ENCODE measurements around the gene ADAP1. TPM values are rescaled to one million over a fixed set of nuclear protein-coding genes. Genes with fewer than 3 reads are reported as not detected.

The ADAP1 gene
- total and polyA plus RNA-seq, 2 of the 8 experiments (the other 6 are each of a cell fraction or from before 2014, with no cell fraction given), result 5.8 to 6.1 TPM

DNA sequence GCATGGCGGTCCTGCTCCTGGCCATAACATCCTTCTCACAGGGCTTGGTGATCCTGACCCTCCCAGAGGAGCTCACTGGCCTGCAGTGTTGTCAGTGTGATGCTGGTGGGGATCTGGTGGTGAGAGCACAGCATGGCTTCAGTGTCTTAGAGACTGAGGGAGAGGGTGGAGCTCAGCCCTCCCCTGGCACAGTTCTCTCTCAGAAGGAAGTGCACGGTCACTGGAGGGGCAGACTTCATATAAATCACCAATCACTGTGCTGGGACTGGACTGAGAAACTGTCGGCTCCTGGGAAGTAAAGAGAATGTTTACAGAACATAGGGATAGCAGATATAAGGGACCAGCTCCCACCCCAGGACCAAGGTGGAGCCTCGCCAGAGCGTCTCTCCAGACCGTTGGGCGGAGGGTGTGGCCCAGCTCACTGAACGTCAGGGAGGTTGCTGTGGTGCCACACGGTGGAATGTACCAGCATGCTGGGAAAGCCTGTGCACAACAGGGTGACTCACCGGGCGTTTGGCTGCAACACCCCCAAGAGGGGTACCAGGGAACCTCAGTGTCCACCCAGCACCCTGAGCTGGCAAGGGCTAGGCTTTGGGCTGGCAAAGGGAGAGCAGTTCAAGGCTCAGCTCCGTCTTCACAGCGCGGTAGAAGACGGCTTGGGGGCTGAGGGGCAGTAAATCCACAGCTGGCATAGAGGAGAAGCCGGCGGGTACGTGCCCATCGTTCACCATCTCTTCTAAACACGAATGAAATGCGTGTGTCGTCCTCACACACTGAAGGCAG lies 86.9 kb downstream of the ADAP1 start:
- no peak overlapping the region for H2BK15ac ChIP-seq (ENCODE audit: low read length)
- no peak overlapping the region for H3K27ac ChIP-seq (ENCODE audit: low read depth, low read length)
- no peaks in the 10 kb centered on the region for H3K27me3 ChIP-seq (replicated peaks in 1 of 4; ENCODE audit: control insufficient read depth in 3 of 4, extremely low read depth in 1 of 4, insufficient read depth in 3 of 4, low read length in 3 of 4)
- H3K23ac ChIP-seq (ENCODE audit: insufficient read length), result no peak overlapping the region
- no peaks in the 10 kb centered on the region for H3K23me2 ChIP-seq (ENCODE audit: low read depth, low read length)
- no peak overlapping the region for H2BK120ac ChIP-seq (replicated peaks; ENCODE audit: low read depth, low read length)
- no peak overlapping the region for H4K5ac ChIP-seq (ENCODE audit: insufficient read length, low read depth, low read length)
- H2AK5ac ChIP-seq (ENCODE audit: low read depth, low read length), result no peak overlapping the region
- H2BK20ac ChIP-seq (ENCODE audit: low read length), result no peak overlapping the region
- H3K56ac ChIP-seq (replicated peaks; ENCODE audit: insufficient read length, low read depth, low read length), result no peak overlapping the region
- 93% methylated on average over 22 of the region's 22 CpGs; no CpG with 5 or more reads in 1 of the 2 experiments for WGBS, 2 experiments (ENCODE audit: extremely low coverage in 1 of 2, insufficient coverage in 1 of 2, insufficient read length in 1 of 2, insufficient replicate concordance in 2 of 2, low coverage in 1 of 2, low lambda C conversion rate in 2 of 2, missing lambda C conversion rate in 1 of 2)
- peaks cover 9 to 55% (median 45%) of the 10 kb centered on the region in 4 experiments; a peak in 7 of 8 replicates for H3K36me3 ChIP-seq (ENCODE audit: control insufficient read depth in 2 of 4, insufficient read depth in 4 of 4, low read length in 3 of 4)
- H3K4me1 ChIP-seq (replicated peaks in 1 of 4; ENCODE audit: control insufficient read depth in 3 of 4, insufficient read depth in 4 of 4, low read length in 3 of 4), result no peaks in the 10 kb centered on the region
- no peak overlapping the region for H4K8ac ChIP-seq (ENCODE audit: extremely low read depth, insufficient read depth, low read length)
- H3K4me3 ChIP-seq (ENCODE audit: extremely low read depth in 1 of 4, insufficient read depth in 2 of 4, low read depth in 3 of 4, low read length in 4 of 4), result no peak overlapping the region
- H3K9me3 ChIP-seq (ENCODE audit: insufficient read depth in 2 of 2, low read depth in 1 of 2, low read length in 1 of 2), result no peaks in the 10 kb centered on the region
- no peak for FAIRE-seq
- no peak overlapping the region for H4K91ac ChIP-seq (replicated peaks; ENCODE audit: insufficient read length, low read length)
- H3K4me2 ChIP-seq (ENCODE audit: insufficient read depth in 1 of 2, low read depth in 2 of 2, low read length in 2 of 2), result no peak overlapping the region
- peaks cover 5 to 10% of the 10 kb centered on the region in 2 experiments for H4K20me1 ChIP-seq (replicated peaks in 1 of 2; ENCODE audit: control insufficient read depth in 1 of 2, insufficient read depth in 2 of 2, low read length in 2 of 2)
- no peak overlapping the region for H3K4ac ChIP-seq (replicated peaks; ENCODE audit: insufficient read length, low read depth, low read length)
- no peak overlapping the region for H3K18ac ChIP-seq (ENCODE audit: extremely low read depth, low read length)
- no peak overlapping the region for H2BK12ac ChIP-seq (ENCODE audit: low read depth, low read length)
- H2BK5ac ChIP-seq (ENCODE audit: low read depth, low read length), result no peak overlapping the region; the same call in 1 of the 2 replicates
- no peak overlapping the region for H3K9ac ChIP-seq (replicated peaks in 1 of 4; ENCODE audit: extremely low read depth in 1 of 4, low read depth in 3 of 4, low read length in 3 of 4)
- peaks cover 6% of the 10 kb centered on the region for H3K79me1 ChIP-seq (ENCODE audit: low read depth, low read length)
- H2AFZ ChIP-seq (ENCODE audit: low read length), result no peak overlapping the region
- H3K14ac ChIP-seq (ENCODE audit: insufficient read length), result no peak overlapping the region
- TF ChIP-seq, protein P1, sequence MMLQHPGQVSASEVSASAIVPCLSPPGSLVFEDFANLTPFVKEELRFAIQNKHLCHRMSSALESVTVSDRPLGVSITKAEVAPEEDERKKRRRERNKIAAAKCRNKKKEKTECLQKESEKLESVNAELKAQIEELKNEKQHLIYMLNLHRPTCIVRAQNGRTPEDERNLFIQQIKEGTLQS (IDR thresholded peaks at IDR 0.05; ENCODE audit: insufficient read depth, low read depth, low read length), result no peak
- TF ChIP-seq TCF12 (IDR thresholded peaks at IDR 0.05; ENCODE audit: low read depth, low read length), result no peak
- TF ChIP-seq, protein P2, sequence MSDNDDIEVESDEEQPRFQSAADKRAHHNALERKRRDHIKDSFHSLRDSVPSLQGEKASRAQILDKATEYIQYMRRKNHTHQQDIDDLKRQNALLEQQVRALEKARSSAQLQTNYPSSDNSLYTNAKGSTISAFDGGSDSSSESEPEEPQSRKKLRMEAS (IDR thresholded peaks at IDR 0.05), result no peak
- TF ChIP-seq SP4 (IDR thresholded peaks at IDR 0.05; ENCODE audit: low read length), result no peak
- TF ChIP-seq KDM4A (IDR thresholded peaks at IDR 0.05; ENCODE audit: low read depth, low read length, severe bottlenecking), result no peak
- no peak for DNase-seq (ENCODE audit: low read depth in 1 of 2, low spot score in 2 of 2)
- ChIA-PET CTCF (ENCODE audit: partially characterized antibody) (interaction anchor here (1.1 to 1.2 kb wide), 2 partner anchors 31 to 84 kb away, joined by 3 to 4 read pairs; no protein-coding TSS in a partner anchor), POLR2A (ENCODE audit: partially characterized antibody) (interaction anchor here (1.0 kb wide), 1 partner anchor 8 kb away, joined by 3 read pairs; no protein-coding TSS in a partner anchor)
- no peaks in the 10 kb centered on the region; a peak in 1 of 4 replicates for H3K79me2 ChIP-seq (ENCODE audit: control insufficient read depth in 1 of 2, insufficient read depth in 2 of 2, low read length in 2 of 2)
